GM18951 (cell line): Measurements from ENCODE around the gene ABCA3.
"Not testable (repeated sequence)": the region's sequence is repeated elsewhere in the genome, so short reads cannot be mapped to it uniquely, and the experiment has no call there.

ENCODE experiments used
- POLR2A ChIP-seq: IDR thresholded peaks from 4 replicates; pipeline ENCODE4 v1.6.1; 2011; ENCODE audit warnings: mild to moderate bottlenecking; ENCODE audit not compliant: insufficient read length, insufficient read depth; ENCODE audit errors: extremely low read depth
- in situ Hi-C: fragments of 300-500 bp; cut with MboI; formaldehyde crosslinking; loops from one replicate; pipeline ENCODE4 v1.12.0; 2022; ENCODE audit warnings: low sequenced_read_pairs, mixed read lengths, inconsistent platforms; ENCODE audit not compliant: unreplicated experiment

ABCA3 gene

DNA sequence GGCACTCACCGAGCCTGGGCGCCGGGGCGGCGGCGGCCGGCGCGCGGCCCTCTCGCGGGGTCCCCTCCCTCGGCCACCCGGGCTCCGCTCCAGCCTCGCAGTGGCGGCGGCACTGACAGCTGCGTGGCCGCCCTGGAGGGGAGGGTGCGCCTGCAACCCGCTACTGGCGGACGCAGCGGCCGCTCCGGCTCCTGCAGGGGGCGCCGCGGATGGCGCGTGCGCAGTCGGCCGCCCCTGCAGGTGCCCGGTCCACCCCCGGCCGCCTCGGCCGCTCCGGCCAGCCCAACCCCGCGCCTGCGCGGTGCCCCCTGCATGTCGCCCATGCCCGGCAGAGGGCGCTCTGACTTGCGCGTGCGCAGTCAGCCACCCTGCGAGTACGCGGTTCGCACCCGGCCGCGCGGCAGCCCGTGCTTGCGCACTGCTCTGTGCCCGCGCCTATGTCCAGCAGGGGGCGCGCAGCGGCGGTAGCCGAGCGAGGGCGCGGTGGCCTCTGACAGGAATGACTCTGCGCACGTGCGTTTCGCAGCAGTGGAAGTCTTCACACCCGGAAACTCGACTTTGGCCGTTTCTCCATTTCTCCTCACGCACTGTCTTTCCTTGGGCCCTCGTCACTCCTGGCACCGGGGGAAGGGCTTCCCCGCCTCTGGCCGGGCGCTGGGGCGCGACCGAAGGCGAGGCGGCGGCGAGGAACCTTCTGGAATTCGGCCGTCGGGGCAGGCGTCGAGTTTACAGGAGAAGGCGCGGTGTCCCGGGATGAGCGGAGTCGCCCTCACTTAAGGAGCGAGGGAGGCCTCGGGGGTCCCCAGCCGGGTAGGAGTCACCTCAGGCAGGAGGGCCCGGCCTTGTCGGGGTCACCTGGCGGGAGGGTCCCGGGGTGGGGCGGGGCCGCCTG is at the start of gene ABCA3:
ABCA3 (minus strand) TSS at position 165 of the 892 bp plus-strand sequence. CDS start 14,262 bp downstream, outside the sequence.
- in situ Hi-C loops = no loop called here
- TF ChIP-seq POLR2A = peak; percentile 66

DNA sequence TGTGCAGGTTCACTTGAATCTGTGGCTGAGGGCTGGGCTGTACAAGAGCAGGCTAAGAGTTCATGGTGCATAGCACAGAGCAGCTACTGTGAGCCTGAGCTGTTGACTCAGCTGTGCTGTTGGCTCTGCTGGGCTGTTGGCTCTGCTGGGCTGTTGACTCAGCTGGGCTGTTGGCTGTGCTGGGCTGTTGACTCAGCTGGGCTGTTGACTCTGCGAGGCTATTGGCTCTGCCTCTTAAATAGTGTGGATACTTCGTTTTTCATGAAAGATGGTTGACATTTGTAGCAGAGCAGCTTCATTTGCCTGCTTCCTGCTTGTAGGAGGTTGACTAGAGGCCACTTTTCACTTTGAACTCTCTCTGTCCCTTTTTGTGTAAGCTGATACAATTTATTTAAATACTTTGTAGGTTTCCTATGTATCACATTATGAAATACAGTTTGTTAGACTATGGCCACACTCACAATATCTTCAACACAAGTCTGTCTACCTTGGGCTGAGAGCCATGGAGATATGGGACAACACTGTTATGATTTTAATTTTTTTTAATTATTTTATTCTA is 48.4 kb upstream of the ABCA3 start:
- no peak for TF ChIP-seq POLR2A

DNA sequence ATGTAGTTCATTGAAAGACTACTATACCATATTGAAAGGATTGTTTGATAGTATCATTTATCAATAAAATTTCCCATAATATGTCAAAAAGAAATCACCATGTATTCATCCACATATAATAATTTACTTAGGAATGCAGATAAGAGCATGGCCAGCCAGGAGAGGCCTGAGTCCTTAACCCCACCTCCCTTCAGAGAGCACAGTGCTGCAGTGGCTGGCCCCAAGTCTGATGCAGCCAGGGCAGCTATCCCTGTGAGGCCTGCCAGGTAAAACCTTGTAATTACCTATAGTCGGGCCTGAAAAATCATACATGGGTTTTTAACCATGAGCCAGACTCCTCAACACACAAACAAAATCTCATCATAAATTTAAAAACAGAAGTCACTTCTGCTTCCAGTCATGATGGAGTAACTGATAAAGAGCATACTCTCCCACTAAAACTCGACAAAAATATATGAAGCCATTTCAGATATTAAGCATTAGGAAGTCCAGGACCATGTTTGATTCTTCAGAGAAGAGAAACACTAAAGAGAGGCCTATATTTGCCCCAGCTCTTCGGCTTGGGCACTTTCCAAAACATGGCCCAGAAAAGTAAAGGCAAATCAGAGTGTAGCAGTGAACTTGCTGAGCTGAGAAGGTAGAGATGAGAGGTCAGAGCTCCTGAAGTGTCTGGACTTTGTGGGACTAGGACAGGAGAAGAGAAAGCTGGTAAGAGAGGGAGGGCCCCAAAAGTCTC is 47.8 kb upstream of the ABCA3 start:
- TF ChIP-seq POLR2A = no peak
- in situ Hi-C loops = no loop called here

More for the DNA sequence above, 48.4 kb upstream of the ABCA3 start:
- in situ Hi-C loops = no loop called here

DNA sequence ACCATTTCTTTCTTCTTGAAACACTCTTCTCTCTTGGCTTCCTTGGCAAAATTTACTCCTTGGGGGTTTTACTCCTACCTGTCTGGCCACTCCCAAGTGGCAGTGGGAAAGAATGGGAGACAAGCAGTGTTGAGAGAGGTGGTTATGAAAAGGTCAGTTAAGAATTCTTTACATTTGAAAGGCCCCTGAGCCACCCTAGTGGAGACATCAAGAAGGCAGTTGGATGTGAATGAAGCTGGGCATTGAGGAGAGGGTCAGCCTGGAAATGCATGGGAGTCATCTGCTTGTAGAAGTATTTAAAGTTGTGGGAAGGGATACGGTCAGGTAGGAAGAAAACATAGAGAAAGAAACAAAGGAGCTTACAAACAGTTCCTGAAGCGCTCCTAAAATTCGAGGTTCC is 46.5 kb upstream of the ABCA3 start:
- in situ Hi-C loops = no loop called here
- TF ChIP-seq POLR2A = no peak

DNA sequence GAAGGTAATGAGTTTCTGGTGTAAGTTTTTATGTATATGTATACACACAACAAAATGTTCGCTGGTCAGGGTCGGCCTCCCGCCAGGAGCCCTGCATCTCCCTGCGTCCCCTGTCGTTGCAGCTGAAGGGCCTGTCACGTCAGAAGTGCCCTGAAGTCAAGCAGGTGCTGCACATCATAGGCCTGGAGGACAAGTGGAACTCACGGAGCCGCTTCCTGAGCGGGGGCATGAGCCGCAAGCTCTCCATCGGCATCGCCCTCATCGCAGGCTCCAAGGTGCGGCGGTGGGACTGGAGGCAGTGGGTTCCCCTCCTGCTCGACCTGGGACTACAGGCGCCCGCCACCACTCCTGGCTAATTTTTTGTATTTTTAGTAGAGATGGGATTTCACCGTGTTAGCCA is 45.5 kb upstream of the ABCA3 start:
- in situ Hi-C loops = not testable (repeated sequence)

DNA sequence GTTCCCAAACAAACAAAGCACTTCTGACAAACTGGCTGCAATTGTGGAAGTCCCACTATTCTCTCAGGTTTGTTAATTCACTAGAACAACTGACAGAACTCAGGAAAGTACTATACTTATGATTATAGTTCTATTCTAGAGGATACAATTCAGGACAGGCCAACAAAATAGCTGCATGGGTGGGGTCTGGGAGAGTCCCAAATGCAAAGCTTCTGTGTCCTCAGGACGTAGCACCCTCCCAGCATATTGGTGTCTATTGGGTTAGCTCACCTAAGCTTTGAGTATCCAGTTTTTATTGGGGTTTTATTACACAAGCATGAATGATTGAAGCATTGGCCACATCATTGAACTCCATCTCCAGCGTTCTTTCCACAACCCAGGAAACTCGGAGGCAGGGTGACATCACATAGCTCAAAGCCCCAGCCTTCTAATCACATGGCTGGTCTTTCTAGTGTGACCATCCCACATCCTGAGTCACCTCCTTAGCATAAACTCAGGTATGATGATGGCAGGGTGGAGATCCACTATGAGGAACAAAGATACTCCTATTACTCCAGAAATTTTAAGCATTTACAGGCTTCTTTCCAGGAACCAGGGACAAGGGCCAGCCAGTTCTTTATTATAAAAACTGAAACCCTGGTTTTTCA is 44.8 kb upstream of the ABCA3 start:
- in situ Hi-C loops = no loop called here
- no peak for TF ChIP-seq POLR2A

DNA sequence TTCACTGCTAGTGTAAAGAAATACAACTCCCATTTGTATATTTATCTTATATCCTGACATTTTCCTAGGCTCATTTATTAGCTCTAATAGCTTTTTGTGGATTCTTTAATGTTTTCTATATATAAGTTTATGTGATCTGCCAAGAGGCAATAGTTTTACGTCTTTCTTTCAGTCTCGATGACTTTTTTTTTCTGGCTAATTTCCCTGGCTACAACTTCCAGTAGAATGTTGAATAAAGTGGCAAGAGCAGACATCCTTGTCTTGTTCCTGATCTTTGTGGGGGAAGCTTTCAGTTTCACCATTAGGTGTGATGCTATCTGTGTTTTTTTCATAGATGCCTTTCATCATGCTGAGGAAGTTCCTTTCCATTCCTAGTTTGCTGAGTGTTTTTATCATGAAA is 43.9 kb upstream of the ABCA3 start:
- TF ChIP-seq POLR2A = no peak
- in situ Hi-C loops = no loop called here

DNA sequence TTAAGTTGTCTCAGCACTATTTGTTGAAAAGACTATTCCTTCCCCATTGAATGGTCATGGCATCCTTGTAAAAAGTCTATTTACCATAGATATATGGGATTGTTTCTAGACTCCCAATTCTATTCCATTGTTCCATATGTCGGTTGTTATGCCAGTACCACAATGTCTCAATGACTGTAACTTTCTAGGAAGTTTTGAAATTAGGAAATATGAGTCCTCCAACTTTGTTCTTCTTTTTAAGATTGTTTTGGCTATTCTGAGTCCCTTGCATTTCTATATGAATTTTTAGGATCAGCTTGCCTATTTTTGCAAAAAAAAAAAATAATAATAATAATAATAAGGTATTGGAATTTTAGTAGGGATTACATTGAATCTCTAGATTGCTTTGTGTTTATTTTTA is 43.0 kb upstream of the ABCA3 start:
- in situ Hi-C loops = no loop called here
- no peak for TF ChIP-seq POLR2A

DNA sequence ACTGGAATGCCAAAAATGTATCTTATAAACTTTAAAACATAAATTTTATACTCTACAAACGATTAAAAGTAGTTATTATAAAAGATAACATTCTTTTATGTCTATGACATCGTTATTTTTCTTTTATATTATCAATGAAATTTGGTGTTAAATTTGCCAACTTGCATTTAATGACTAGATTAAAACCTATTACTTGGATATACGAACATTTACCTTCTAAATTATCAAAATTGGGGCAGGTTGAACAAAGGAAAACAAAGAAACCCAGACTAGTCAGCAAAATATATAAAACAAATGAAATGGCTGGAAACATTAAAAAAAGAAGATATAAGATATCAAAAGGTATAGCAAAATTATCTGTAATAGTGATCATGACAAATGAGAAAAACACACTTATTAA is 34.1 kb upstream of the ABCA3 start:
- in situ Hi-C loops = no loop called here
- no peak for TF ChIP-seq POLR2A

DNA sequence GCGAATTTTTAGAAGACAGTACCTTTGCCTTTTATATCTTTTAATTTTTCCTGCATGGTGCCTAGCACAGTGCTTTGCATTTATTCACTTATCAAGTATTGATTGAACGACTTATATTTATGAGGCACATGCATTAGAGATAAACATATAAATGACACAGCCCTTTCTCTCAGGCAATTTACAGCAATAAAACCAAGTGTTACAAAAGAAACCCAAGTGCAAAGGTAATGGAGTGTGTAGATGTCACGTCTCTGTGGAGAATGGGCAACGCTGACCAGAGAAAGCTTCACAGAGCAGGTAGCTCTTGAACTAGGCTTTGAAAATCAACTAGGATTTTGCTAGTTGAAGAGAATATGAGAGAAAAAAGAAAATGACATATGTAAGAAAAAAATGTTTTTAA is 32.6 kb upstream of the ABCA3 start:
- no peak for TF ChIP-seq POLR2A
- in situ Hi-C loops = no loop called here

DNA sequence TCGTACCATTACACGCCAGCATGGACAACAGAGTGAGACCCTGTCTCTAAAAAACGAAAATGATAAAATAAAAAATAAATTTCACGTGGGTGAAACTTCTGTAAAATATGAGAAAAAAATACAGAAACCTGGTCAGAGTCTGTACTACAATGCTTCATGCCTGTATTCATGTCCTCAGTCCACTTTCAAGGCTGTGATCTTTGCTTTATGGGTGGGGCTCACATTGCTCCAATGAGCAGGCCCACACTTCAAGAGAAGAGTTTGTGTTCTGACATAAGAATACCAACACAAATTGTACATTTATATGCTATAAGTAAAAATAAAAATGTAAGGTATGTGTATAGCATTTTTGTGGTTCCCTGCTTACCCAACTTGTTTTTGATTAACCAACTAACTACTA is 32.2 kb upstream of the ABCA3 start:
- no peak for TF ChIP-seq POLR2A

DNA sequence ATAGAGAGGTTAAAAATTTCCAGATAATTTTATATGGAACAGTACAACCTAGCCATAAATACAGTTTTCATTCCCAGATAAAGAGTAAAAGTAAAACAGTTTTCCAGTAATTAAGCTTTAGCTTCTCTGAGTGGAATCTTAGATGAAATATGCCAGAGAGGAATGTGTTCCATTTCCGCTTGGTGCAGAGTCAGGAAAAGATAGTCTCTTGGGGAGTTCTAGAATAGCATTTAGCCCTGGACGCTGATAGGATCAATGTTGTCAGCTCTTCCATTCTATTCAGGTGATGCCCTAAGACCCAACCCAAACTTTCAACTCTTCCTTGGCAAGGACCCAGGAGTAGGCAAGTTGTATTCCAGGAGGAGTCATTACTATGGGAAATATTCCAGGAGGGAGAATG is 30.9 kb upstream of the ABCA3 start:
- no peak for TF ChIP-seq POLR2A
- in situ Hi-C loops = no loop called here

More for the DNA sequence above, 32.2 kb upstream of the ABCA3 start:
- in situ Hi-C loops = no loop called here

DNA sequence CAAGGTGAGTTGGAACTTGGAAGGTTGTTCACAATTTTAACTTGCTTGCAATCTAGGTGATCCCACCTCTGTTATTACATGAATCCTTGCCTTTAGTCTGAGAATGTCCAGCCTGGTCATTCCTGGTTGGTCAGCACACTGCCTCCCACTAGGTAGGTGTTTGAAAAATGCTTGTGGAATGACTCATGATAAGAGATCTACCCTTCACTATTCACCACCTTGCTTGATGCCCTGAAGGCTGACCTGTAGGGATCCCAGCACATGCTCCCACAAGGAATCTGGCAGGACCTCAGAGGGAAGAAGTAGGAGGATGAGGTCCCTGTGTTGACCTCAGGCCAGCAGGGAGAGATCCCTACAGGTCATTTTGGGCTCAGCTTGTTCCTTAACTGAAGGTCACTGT is 30.2 kb upstream of the ABCA3 start:
- in situ Hi-C loops = no loop called here
- no peak for TF ChIP-seq POLR2A
